HG03521 (cell line): ENCODE measurements around the gene SPDYC.
"Not testable (repeated sequence)": the region's sequence is repeated elsewhere in the genome, so short reads cannot be mapped to it uniquely, and the experiment has no call there.

Experiments used
- ATAC-seq: cut with Tn5 transposase; IDR thresholded peaks from one replicate; pipeline ENCODE4 v1.9.1; 2021; ENCODE audit warnings: mild to moderate bottlenecking, moderate library complexity; ENCODE audit not compliant: unreplicated experiment

The SPDYC gene

GRCh38 chr11:65133724-65134123, 36.3 kb upstream of the SPDYC start:
- ATAC-seq = no peak

- ATAC-seq = peak; percentile 51
These were observed 35.6 kb upstream of the SPDYC start, which contains the start of gene SYVN1 for GRCh38 chr11:65134240-65134951. SYVN1 (minus strand) TSS chr11:65134519; CDS start chr11:65133601, 918 bp downstream.

- peak; percentile 57 for ATAC-seq
These were observed 34.9 kb upstream of the SPDYC start for GRCh38 chr11:65134952-65135632.

- no peak for ATAC-seq
These were observed 34.3 kb upstream of the SPDYC start for GRCh38 chr11:65135633-65136145.

GRCh38 chr11:65136515-65137096, 33.4 kb upstream of the SPDYC start:
- no peak for ATAC-seq

GRCh38 chr11:65141896-65142494, 28.0 kb upstream of the SPDYC start:
- no peak for ATAC-seq

GRCh38 chr11:65147352-65148075, 22.5 kb upstream of the SPDYC start:
- ATAC-seq = no peak

GRCh38 chr11:65148657-65149056, 21.4 kb upstream of the SPDYC start:
- no peak for ATAC-seq

- ATAC-seq = not testable (repeated sequence)
These were observed 19.9 kb upstream of the SPDYC start for GRCh38 chr11:65150131-65150508.

- ATAC-seq = no peak
These were observed 19.3 kb upstream of the SPDYC start for GRCh38 chr11:65150509-65151299.

- ATAC-seq = no peak
These were observed 18.6 kb upstream of the SPDYC start for GRCh38 chr11:65151331-65151899.

- no peak for ATAC-seq
These were observed 17.9 kb upstream of the SPDYC start for GRCh38 chr11:65152122-65152521.

GRCh38 chr11:65156256-65156655, 13.8 kb upstream of the SPDYC start:
- no peak for ATAC-seq

- no peak for ATAC-seq
These were observed 13.1 kb upstream of the SPDYC start for GRCh38 chr11:65156926-65157325.

GRCh38 chr11:65157336-65157735, 12.7 kb upstream of the SPDYC start:
- ATAC-seq = no peak

GRCh38 chr11:65159012-65159411, 11.0 kb upstream of the SPDYC start:
- ATAC-seq = no peak

- no peak for ATAC-seq
These were observed 9.4 kb upstream of the SPDYC start for GRCh38 chr11:65160643-65161042.

- ATAC-seq = no peak
These were observed 6.3 kb upstream of the SPDYC start for GRCh38 chr11:65163684-65164083.

- no peak for ATAC-seq
These were observed 4.4 kb upstream of the SPDYC start for GRCh38 chr11:65165410-65166317.
